CD4-positive, alpha-beta T cell treated with Interleukin-4 for 4 hours (primary cell): Measurements from ENCODE around the gene CMBL.
A peak's percentile ranks its signal among the peaks of the same experiment; 100 is the strongest.
"Not testable (repeated sequence)": the region's sequence is repeated elsewhere in the genome, so short reads cannot be mapped to it uniquely, and the experiment has no call there.

Experiments used
- DNase-seq: peaks from one replicate; pipeline ENCODE4 v3.0.0-alpha.2; 2020

Gene CMBL

GRCh38 chr5:10307206-10308148 lies at the start of gene CMBL:
CMBL (minus strand) TSS chr5:10307902; CDS start chr5:10290762, 17,140 bp downstream.
- no peak for DNase-seq

- peak; percentile 32 for DNase-seq
Measured at GRCh38 chr5:10355071-10355889, 47.6 kb upstream of the CMBL start.

GRCh38 chr5:10354048-10354872 lies 46.6 kb upstream of the CMBL start:
- DNase-seq: peak; percentile 35

- DNase-seq: peak; percentile 93
Measured at GRCh38 chr5:10353241-10354047, 45.7 kb upstream of the CMBL start, which contains the start of gene MARCHF6. MARCHF6 (plus strand) TSS chr5:10353695; CDS start chr5:10353899, 204 bp downstream.

- DNase-seq: no peak
Measured at GRCh38 chr5:10352430-10353240, 44.9 kb upstream of the CMBL start.

- DNase-seq: no peak
Measured at GRCh38 chr5:10351919-10352318, 44.2 kb upstream of the CMBL start.

- DNase-seq: no peak
Measured at GRCh38 chr5:10351199-10351905, 43.6 kb upstream of the CMBL start.

- DNase-seq: no peak
Measured at GRCh38 chr5:10348258-10348657, 40.6 kb upstream of the CMBL start.

GRCh38 chr5:10344461-10345106 lies 36.9 kb upstream of the CMBL start:
- DNase-seq: not testable (repeated sequence)

GRCh38 chr5:10343486-10343885 lies 35.8 kb upstream of the CMBL start:
- no peak for DNase-seq

- DNase-seq: no peak
Measured at GRCh38 chr5:10339958-10340357, 32.3 kb upstream of the CMBL start.

- no peak for DNase-seq
Measured at GRCh38 chr5:10339058-10339811, 31.5 kb upstream of the CMBL start.

GRCh38 chr5:10338686-10339057 lies 31.0 kb upstream of the CMBL start:
- DNase-seq: no peak

GRCh38 chr5:10337986-10338385 lies 30.3 kb upstream of the CMBL start:
- DNase-seq: no peak

GRCh38 chr5:10337107-10337506 lies 29.4 kb upstream of the CMBL start:
- DNase-seq: no peak

GRCh38 chr5:10335711-10336470 lies 28.2 kb upstream of the CMBL start:
- no peak for DNase-seq

- DNase-seq: no peak
Measured at GRCh38 chr5:10334831-10335230, 27.1 kb upstream of the CMBL start.
